ENCODE results near the gene CHGA. TPM values are rescaled to one million over a fixed set of nuclear protein-coding genes. Genes with fewer than 3 reads are reported as not detected.

The CHGA gene
- total RNA-seq, 1 donor from 2014 or later: not detected

GRCh38 chr14:92950193-92950540 is 27.2 kb downstream of the CHGA start:
- Mint-ChIP-seq H3K4me1 (ENCODE audit: low read depth) (peaks cover 11% of the 10 kb centered on the region), H3K27ac (ENCODE audit: unreplicated experiment) (no peak overlapping the region), H3K4me3 (ENCODE audit: unreplicated experiment) (no peak overlapping the region), H3K27me3 (ENCODE audit: low read depth) (peaks cover 3% of the 10 kb centered on the region), H3K36me3 (ENCODE audit: low read depth) (peaks cover 13% of the 10 kb centered on the region), H3K9me3 (ENCODE audit: low read depth) (no peaks in the 10 kb centered on the region)
- DNase-seq (ENCODE audit: low spot score): no peak
- TF ChIP-seq CTCF (IDR thresholded peaks at IDR 0.05): no peak

GRCh38 chr14:92950773-92951172 is 27.8 kb downstream of the CHGA start:
- peaks cover 3% of the 10 kb centered on the region for H3K27me3 Mint-ChIP-seq (ENCODE audit: low read depth)
- peaks cover 13% of the 10 kb centered on the region for H3K36me3 Mint-ChIP-seq (ENCODE audit: low read depth)
- TF ChIP-seq CTCF (IDR thresholded peaks at IDR 0.05): no peak
- H3K27ac Mint-ChIP-seq (ENCODE audit: unreplicated experiment): no peak overlapping the region
- H3K9me3 Mint-ChIP-seq (ENCODE audit: low read depth): no peaks in the 10 kb centered on the region
- no peak overlapping the region for H3K4me3 Mint-ChIP-seq (ENCODE audit: unreplicated experiment)
- peaks cover 11% of the 10 kb centered on the region for H3K4me1 Mint-ChIP-seq (ENCODE audit: low read depth)
- DNase-seq (ENCODE audit: low spot score): no peak

GRCh38 chr14:92951261-92951660 is 28.3 kb downstream of the CHGA start:
- peaks cover 13% of the 10 kb centered on the region for H3K36me3 Mint-ChIP-seq (ENCODE audit: low read depth)
- TF ChIP-seq CTCF (IDR thresholded peaks at IDR 0.05): no peak
- no peak overlapping the region for H3K27ac Mint-ChIP-seq (ENCODE audit: unreplicated experiment)
- peaks cover 9% of the 10 kb centered on the region for H3K4me1 Mint-ChIP-seq (ENCODE audit: low read depth)
- no peaks in the 10 kb centered on the region for H3K9me3 Mint-ChIP-seq (ENCODE audit: low read depth)
- no peak for DNase-seq (ENCODE audit: low spot score)
- H3K4me3 Mint-ChIP-seq (ENCODE audit: unreplicated experiment): no peak overlapping the region
- peaks cover 3% of the 10 kb centered on the region for H3K27me3 Mint-ChIP-seq (ENCODE audit: low read depth)

- peak; percentile 96 for TF ChIP-seq CTCF (IDR thresholded peaks at IDR 0.05)
- Mint-ChIP-seq H3K27ac (ENCODE audit: unreplicated experiment) (no peak overlapping the region), H3K27me3 (ENCODE audit: low read depth) (peaks cover 3% of the 10 kb centered on the region), H3K36me3 (ENCODE audit: low read depth) (peaks cover 8% of the 10 kb centered on the region), H3K4me3 (ENCODE audit: unreplicated experiment) (no peak overlapping the region), H3K4me1 (ENCODE audit: low read depth) (peaks cover 4% of the 10 kb centered on the region), H3K9me3 (ENCODE audit: low read depth) (no peaks in the 10 kb centered on the region)
- DNase-seq (ENCODE audit: low spot score): no peak
Measured at GRCh38 chr14:92951912-92952471, 29.0 kb downstream of the CHGA start.

- no peak overlapping the region for H3K27ac Mint-ChIP-seq (ENCODE audit: unreplicated experiment)
- no peak for TF ChIP-seq CTCF (IDR thresholded peaks at IDR 0.05)
- no peak overlapping the region for H3K4me3 Mint-ChIP-seq (ENCODE audit: unreplicated experiment)
- H3K9me3 Mint-ChIP-seq (ENCODE audit: low read depth): no peaks in the 10 kb centered on the region
- peaks cover 4% of the 10 kb centered on the region for H3K4me1 Mint-ChIP-seq (ENCODE audit: low read depth)
- peaks cover 3% of the 10 kb centered on the region for H3K27me3 Mint-ChIP-seq (ENCODE audit: low read depth)
- peaks cover 10% of the 10 kb centered on the region for H3K36me3 Mint-ChIP-seq (ENCODE audit: low read depth)
- no peak for DNase-seq (ENCODE audit: low spot score)
Measured at GRCh38 chr14:92952481-92953298, 29.7 kb downstream of the CHGA start.
